Measurements from ENCODE around the gene ZNF85.
"Not testable (repeated sequence)": the region's sequence is repeated elsewhere in the genome, so short reads cannot be mapped to it uniquely, and the experiment has no call there.

ZNF85 gene

GRCh38 chr19:20923077-20923871, at the start of gene ZNF85:
TSS of gene ZNF85 (plus strand) at chr19:20923251. CDS start at chr19:20923401, 150 bp downstream.
- DNase-seq (ENCODE audit: low spot score), result peak; percentile 41

- DNase-seq (ENCODE audit: low spot score), result no peak
Observed at GRCh38 chr19:20879501-20879900, 43.5 kb upstream of the ZNF85 start.

DNA sequence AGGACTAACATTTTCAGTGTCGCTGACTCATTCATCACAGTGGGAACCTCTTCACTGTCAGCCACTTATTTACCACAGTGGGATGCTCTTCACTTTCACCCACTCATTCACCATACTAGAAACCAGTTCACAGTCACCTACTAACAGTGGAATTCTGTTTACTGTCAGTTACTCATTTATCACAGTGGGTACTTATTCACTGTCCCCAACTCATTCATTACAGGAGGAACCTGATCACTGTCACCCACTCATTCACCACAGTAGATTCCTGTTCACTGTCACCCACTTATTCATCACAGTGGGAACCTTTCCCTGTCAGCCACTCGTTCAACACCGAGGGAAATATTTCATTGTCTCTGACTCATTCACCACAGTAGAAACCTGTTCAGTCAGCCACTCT, 10.1 kb upstream of the ZNF85 start:
- no peak for DNase-seq (ENCODE audit: low spot score)

- no peak for DNase-seq (ENCODE audit: low spot score)
Observed at GRCh38 chr19:20925481-20925880, 2.4 kb downstream of the ZNF85 start.

DNA sequence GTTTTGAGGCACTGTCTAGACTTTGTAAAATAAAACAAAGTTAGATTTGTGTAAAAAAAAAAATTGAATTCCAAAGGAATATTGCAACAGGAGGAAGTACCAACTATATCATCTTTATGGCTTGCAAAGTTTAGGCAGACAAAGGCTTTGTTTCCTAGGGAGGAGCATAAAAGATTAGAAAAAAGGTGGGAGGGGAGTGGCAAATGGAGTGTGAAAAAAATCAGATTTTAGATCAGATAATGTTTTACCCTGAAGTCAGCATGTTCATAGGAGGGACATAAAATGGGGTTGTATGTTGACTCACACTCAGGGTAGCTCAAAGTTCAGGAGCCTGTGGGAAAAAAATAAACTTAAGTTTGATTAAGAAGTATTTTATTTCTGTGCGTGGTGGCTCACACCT, 3.7 kb downstream of the ZNF85 start:
- no peak for DNase-seq (ENCODE audit: low spot score)

DNA sequence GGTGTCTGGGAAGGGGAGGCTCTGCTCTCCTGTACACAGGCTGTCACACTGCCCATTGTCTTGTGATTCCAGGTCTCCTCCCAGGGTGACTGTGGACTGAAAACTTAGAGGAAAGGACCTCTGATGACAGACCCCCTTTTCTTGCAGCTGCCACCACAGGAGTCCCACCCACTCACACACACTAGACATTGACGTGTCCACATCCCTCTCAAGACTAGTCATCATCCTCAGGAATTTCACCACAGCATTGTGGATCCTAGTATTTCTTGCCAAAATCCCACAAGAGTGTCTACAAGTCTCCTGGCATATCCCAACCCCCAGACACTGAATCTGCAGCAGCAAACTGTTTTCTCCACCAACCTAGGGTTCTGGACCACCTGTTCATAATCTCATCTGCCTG, 5.3 kb downstream of the ZNF85 start:
- no peak for DNase-seq (ENCODE audit: low spot score)

- not testable (repeated sequence) for DNase-seq (ENCODE audit: low spot score)
Observed at GRCh38 chr19:20936322-20936947, 13.4 kb downstream of the ZNF85 start.

DNA sequence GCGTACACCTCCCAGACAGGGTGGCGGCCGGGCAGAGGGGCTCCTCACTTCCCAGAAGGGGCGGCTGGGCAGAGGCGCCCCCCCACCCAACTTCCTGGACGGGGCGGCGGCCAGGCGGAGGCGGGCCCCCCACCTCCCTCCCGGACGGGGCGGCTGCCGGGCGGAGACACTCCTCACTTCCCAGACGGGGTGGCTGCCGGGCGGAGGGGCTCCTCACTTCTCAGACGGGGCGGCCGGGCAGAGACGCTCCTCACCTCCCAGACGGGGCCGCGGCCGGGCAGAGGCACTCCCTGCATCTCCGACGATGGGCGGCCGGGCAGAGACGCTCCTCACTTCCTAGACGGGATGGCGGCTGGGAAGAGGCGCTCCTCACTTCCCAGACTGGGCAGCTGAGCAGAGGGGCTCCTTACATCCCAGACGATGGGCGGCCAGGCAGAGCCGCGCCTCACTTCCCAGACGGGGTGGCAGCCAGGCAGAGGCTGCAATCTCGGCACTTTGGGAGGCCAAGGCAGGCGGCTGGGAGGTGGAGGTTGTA, 29.6 kb downstream of the ZNF85 start:
- not testable (repeated sequence) for DNase-seq (ENCODE audit: low spot score)

GRCh38 chr19:20964798-20965197, 41.7 kb downstream of the ZNF85 start:
- DNase-seq (ENCODE audit: low spot score), result no peak

GRCh38 chr19:20968092-20968491, 45.0 kb downstream of the ZNF85 start:
- no peak for DNase-seq (ENCODE audit: low spot score)

GRCh38 chr19:20969498-20969897, 46.4 kb downstream of the ZNF85 start:
- DNase-seq (ENCODE audit: low spot score), result no peak

GRCh38 chr19:20969898-20970297, 46.8 kb downstream of the ZNF85 start:
- no peak for DNase-seq (ENCODE audit: low spot score)

DNA sequence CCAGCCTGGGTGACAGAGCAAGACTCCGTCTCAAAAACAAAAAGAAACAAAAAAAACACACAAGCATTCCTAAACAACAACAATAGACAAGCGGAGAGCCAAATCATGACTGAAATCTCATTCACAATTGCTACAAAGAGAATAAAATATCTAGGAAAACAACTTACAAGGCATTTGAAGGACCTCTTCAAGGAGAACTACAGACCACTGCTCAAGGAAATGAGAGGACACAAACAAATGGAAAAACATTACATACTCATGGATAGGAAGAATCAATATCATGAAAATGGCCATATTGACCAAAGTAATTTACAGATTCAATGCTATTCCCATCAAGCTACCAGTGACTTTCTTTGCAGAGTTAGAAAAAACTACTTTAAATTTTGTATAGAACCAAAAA, 69.7 kb downstream of the ZNF85 start:
- not testable (repeated sequence) for DNase-seq (ENCODE audit: low spot score)

DNA sequence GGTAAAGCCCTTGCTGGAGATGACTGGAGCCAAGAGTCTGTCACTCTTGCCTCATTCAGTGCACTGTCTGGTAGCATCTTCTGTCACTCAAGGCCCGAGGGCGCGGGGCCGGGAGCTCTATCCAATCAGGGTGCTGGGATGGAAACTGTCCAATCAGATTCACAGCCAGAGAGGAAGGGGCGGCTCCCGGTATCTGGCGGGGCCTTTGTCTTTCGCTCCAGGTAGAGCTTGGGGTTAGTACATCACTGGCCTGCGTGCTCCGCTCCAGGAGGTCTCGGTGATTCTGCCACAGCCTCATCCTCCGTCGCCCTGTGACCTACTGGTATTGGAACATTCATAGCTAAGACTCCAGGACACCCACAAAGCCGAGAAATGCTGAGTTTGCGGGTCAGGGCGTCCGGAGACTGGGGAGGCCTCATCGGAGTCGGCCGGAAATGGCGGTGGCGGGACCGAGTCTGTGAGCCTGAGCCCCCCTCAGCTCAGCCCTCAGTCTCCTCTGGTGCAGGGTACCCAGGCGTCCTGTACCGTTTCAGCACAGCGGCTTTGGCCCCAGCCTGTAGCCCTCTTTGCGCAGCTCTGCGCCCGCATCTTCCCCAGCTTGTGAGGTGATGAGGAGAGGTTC, 76.8 kb downstream of the ZNF85 start:
- no peak for DNase-seq (ENCODE audit: low spot score)
